Bladder microvascular endothelial cell (primary cell): Measurements from ENCODE around the gene DIRAS3. TPM values are rescaled to one million over a fixed set of nuclear protein-coding genes. Genes with fewer than 3 reads are reported as not detected.

Experiments used
- total RNA-seq: library from RNA; depleted of rRNA; stranded (reverse); fragments of >200 nt; gene quantifications from 2 replicates; pipeline ENCODE4 v1.2.3, GENCODE V29; 2014

The DIRAS3 gene, protein sequence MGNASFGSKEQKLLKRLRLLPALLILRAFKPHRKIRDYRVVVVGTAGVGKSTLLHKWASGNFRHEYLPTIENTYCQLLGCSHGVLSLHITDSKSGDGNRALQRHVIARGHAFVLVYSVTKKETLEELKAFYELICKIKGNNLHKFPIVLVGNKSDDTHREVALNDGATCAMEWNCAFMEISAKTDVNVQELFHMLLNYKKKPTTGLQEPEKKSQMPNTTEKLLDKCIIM
- 0.32 and 3.2 TPM in 2 replicates for total RNA-seq

DNA sequence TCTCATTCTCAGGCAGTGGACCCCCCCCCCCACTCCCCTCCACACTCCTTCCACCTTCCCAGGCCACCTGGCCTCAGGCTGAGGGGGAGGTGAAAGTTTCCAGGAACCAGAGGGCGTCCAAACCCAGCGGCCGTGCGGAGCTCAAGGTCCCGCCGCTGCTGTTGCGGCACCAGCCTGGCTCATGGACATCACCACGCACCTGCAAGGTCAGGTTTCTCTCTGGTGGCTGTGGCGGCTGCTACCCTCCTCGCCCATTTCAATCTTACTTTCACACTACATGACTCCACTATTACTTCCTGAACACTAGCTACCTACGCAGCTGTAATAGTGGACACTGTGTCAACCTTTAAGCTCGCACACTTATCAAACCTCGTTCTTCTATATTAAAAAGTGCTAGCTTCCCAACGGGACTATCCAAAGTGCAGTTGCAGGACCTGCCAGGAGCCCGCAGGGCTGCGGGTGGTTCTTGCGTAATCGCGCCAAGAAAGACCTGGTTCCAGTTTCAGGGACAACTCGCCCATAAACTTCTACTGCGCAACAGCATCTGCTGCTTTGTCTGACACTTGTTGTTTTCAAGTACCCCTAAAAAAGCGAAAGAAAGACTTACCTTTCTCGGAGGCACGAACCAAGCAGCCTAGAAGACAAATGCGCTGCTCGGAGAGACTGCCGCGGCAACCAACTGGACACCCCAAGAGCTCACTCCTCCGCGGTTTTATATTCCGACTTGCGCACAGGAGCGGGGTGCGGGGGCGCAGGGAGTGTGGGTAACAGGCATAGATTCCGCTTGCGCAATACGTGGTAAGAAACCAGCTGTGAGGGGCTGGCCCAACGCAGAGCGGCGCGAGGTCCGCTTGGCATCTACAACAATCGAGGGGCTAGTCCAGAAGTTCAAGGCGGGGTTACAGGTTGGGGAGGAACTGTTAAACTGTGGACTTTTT, at the start of gene DIRAS3:
Gene DIRAS3, minus strand, starts transcription at position 687 of the 938 bp plus-strand sequence. CDS start 3,330 bp downstream, outside the sequence.

Other genes with a start within 250 kb of the DIRAS3 start
- 90.5 and 245 TPM in 2 replicates for gene GNG12, start 217.2 kb downstream of the DIRAS3 start, total RNA-seq
- 45.7 and 86.3 TPM in 2 replicates for gene WLS, start 181.9 kb upstream of the DIRAS3 start, total RNA-seq